ENCODE data around the gene TMEM42.

The TMEM42 gene

DNA sequence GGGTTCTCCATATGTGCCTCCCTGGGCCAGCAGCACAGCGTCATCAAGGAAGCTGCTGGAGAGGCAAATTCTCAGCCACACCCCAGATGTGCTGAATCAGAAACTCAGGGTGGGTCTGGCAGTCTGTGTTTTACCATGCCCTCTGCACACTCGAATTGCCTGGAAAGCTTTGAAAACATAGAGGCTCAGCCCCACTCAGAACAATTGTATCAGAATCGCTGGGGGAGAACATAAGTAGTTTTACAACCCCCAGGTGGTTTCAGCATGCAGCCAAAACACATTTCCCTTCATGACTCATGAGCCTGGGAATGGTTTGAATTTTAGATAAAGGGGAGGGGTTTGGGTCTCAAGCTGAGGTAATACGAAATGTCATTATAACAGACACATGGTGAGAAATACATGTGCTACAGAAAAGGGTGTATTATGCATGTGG is 22.3 kb downstream of the TMEM42 start:
- Histone ChIP-seq H3K27me3 (ENCODE audit: insufficient read depth, poor library complexity, severe bottlenecking) (no peaks in the 10 kb centered on the region), H3K27ac (replicated peaks) (no peak overlapping the region), H3K4me3 (replicated peaks; ENCODE audit: insufficient read depth, low read length) (no peak overlapping the region)
- DNase-seq (ENCODE audit: low read depth in 1 of 2, low spot score in 1 of 2) = no peak
- TF ChIP-seq, protein P1, sequence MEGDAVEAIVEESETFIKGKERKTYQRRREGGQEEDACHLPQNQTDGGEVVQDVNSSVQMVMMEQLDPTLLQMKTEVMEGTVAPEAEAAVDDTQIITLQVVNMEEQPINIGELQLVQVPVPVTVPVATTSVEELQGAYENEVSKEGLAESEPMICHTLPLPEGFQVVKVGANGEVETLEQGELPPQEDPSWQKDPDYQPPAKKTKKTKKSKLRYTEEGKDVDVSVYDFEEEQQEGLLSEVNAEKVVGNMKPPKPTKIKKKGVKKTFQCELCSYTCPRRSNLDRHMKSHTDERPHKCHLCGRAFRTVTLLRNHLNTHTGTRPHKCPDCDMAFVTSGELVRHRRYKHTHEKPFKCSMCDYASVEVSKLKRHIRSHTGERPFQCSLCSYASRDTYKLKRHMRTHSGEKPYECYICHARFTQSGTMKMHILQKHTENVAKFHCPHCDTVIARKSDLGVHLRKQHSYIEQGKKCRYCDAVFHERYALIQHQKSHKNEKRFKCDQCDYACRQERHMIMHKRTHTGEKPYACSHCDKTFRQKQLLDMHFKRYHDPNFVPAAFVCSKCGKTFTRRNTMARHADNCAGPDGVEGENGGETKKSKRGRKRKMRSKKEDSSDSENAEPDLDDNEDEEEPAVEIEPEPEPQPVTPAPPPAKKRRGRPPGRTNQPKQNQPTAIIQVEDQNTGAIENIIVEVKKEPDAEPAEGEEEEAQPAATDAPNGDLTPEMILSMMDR (IDR thresholded peaks at IDR 0.05; ENCODE audit: insufficient read depth, low read length) = no peak
- TF ChIP-seq, protein P2, sequence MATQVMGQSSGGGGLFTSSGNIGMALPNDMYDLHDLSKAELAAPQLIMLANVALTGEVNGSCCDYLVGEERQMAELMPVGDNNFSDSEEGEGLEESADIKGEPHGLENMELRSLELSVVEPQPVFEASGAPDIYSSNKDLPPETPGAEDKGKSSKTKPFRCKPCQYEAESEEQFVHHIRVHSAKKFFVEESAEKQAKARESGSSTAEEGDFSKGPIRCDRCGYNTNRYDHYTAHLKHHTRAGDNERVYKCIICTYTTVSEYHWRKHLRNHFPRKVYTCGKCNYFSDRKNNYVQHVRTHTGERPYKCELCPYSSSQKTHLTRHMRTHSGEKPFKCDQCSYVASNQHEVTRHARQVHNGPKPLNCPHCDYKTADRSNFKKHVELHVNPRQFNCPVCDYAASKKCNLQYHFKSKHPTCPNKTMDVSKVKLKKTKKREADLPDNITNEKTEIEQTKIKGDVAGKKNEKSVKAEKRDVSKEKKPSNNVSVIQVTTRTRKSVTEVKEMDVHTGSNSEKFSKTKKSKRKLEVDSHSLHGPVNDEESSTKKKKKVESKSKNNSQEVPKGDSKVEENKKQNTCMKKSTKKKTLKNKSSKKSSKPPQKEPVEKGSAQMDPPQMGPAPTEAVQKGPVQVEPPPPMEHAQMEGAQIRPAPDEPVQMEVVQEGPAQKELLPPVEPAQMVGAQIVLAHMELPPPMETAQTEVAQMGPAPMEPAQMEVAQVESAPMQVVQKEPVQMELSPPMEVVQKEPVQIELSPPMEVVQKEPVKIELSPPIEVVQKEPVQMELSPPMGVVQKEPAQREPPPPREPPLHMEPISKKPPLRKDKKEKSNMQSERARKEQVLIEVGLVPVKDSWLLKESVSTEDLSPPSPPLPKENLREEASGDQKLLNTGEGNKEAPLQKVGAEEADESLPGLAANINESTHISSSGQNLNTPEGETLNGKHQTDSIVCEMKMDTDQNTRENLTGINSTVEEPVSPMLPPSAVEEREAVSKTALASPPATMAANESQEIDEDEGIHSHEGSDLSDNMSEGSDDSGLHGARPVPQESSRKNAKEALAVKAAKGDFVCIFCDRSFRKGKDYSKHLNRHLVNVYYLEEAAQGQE (IDR thresholded peaks at IDR 0.05; ENCODE audit: insufficient replicate concordance, low read depth) = no peak
- TF ChIP-seq SPI1 (IDR thresholded peaks at IDR 0.05; ENCODE audit: borderline replicate concordance, low read depth) (no peak), GABPA (IDR thresholded peaks at IDR 0.05; ENCODE audit: low read depth) (no peak), POLR2AphosphoS5 (IDR thresholded peaks at IDR 0.05; ENCODE audit: low read depth) (no peak)

DNA sequence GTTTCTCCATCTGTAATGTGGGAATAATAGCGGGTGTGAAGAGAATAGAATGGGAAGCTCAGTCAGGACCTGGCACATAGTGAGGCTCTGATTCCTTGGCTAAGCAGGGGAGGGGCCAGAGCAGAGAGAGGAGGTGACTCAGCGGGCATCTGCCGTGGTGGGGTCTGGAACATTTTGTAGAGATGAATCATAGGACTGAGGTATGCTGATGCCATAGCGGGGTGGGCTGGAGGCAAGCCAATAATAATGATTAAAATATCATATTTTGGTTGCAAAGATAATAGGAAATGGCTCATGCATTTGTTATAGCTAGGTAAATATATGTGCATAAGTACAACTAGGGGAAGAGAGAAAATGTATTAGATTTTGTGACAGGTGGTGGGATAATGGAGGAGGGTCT is 23.9 kb downstream of the TMEM42 start:
- TF ChIP-seq GABPA (IDR thresholded peaks at IDR 0.05; ENCODE audit: low read depth) (no peak), POLR2AphosphoS5 (IDR thresholded peaks at IDR 0.05; ENCODE audit: low read depth) (no peak), SPI1 (IDR thresholded peaks at IDR 0.05; ENCODE audit: borderline replicate concordance, low read depth) (no peak)
- TF ChIP-seq, protein P1 (IDR thresholded peaks at IDR 0.05; ENCODE audit: insufficient read depth, low read length) = no peak
- TF ChIP-seq, protein P2 (IDR thresholded peaks at IDR 0.05; ENCODE audit: insufficient replicate concordance, low read depth) = no peak
- Histone ChIP-seq H3K27me3 (ENCODE audit: insufficient read depth, poor library complexity, severe bottlenecking) (no peaks in the 10 kb centered on the region), H3K27ac (replicated peaks) (no peak overlapping the region), H3K4me3 (replicated peaks; ENCODE audit: insufficient read depth, low read length) (no peak overlapping the region)
- DNase-seq (ENCODE audit: low read depth in 1 of 2, low spot score in 1 of 2) = no peak

DNA sequence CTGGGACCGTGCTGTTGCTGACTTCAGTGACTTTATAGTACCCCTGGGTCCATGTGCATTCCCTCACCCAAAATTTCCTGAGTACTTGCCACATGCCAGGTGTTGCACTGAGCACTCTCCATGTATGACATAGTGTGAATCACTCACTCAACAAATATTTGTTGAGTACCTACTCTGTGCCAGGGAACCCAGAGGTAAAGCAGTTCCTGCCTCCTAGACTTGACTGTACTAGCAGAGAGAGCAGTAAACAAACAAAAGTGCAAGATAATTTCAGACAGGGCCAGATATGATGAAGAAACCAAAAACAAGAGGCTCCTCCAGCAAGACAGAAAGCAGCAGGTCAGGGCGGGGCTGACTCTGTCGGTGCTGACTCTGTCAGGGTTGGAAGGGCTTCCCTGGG is 24.8 kb downstream of the TMEM42 start:
- Histone ChIP-seq H3K4me3 (replicated peaks; ENCODE audit: insufficient read depth, low read length) (no peak overlapping the region), H3K27ac (replicated peaks) (no peak overlapping the region), H3K27me3 (ENCODE audit: insufficient read depth, poor library complexity, severe bottlenecking) (no peaks in the 10 kb centered on the region)
- no peak for DNase-seq (ENCODE audit: low read depth in 1 of 2, low spot score in 1 of 2)
- TF ChIP-seq POLR2AphosphoS5 (IDR thresholded peaks at IDR 0.05; ENCODE audit: low read depth) (no peak), SPI1 (IDR thresholded peaks at IDR 0.05; ENCODE audit: borderline replicate concordance, low read depth) (no peak), GABPA (IDR thresholded peaks at IDR 0.05; ENCODE audit: low read depth) (no peak)
- TF ChIP-seq, protein P2 (IDR thresholded peaks at IDR 0.05; ENCODE audit: insufficient replicate concordance, low read depth) = no peak

Data from HL-60 (cell line).